Ovary (tissue), 9 donors: ENCODE results near the gene NUDCD2. TPM values are rescaled to one million over a fixed set of nuclear protein-coding genes. Genes with fewer than 3 reads are reported as not detected.
A peak's percentile ranks its signal among the peaks of the same experiment; 100 is the strongest.

Source experiments
- DNase-seq, 5 donors: peaks; one replicate each; pipeline ENCODE4 v3.0.0-alpha.2; 2019 to 2020
- H3K27ac ChIP-seq, 2 donors: fragments of 200-600 bp; one replicate each; pipeline versions ENCODE4 v1.5.1 to v1.8.0; 2019 to 2022
- H3K27me3 ChIP-seq: fragments of 200-600 bp; one replicate; pipeline ENCODE4 v1.8.0; 2022
- H3K36me3 ChIP-seq: fragments of 200-600 bp; sonication (generic); one replicate; pipeline ENCODE4 v1.5.1; 2019
- H3K4me1 ChIP-seq: one replicate; pipeline ENCODE4 v1.8.1; 2013; ENCODE audit warnings: mild to moderate bottlenecking, moderate library complexity; ENCODE audit not compliant: insufficient read depth
- H3K4me3 ChIP-seq: fragments of 200-600 bp; sonication (generic); one replicate; pipeline ENCODE4 v1.5.1; 2017
- H3K9me3 ChIP-seq, 2 donors: fragments of 200-600 bp in 1 of 2; sonication (generic) in 1 of 2; one replicate each; pipeline versions ENCODE4 v1.5.1 to v1.8.1; 2013 to 2019; ENCODE audit warnings: mild to moderate bottlenecking in 1 of 2, moderate library complexity in 1 of 2
- EP300 ChIP-seq: sonication (generic); formaldehyde crosslinking; IDR thresholded peaks from one replicate; pipeline ENCODE4 v1.6.1; 2017; ENCODE audit warnings: antibody characterized with exemption
- POLR2A ChIP-seq: fragments of 450-650 bp; IDR thresholded peaks from one replicate; pipeline ENCODE4 v1.6.1; 2017; ENCODE audit warnings: antibody characterized with exemption, mild to moderate bottlenecking, moderate library complexity
- WGBS, 3 donors: extraction: QIAGEN DNeasy Blood & Tissue Kit in 1 of 3; methylation state at CpG; one replicate each; pipeline versions ENCODE4 v1.1.5 to v1.1.7; 2013 to 2017; 5-methylcytosine and 5-hydroxymethylcytosine counted together
- intact Hi-C, 4 donors: fragments of 100-400 bp; cut with DNase I; formaldehyde crosslinking; loops; one replicate each; pipeline versions ENCODE4 v1.11.0 to v1.15.1; 2022 to 2023
- polyA plus RNA-seq, 2 donors: library from polyadenylated mRNA; stranded (reverse); fragments of 200-250 nt in 1 of 2; fragments of 350-450 nt in 1 of 2; fragmentation: Illumina TruSeq in 1 of 2; extraction: RNeasy Lipid Tissue Mini Kit (QIAGEN cat#74804) in 1 of 2; gene quantifications; one replicate each; pipeline ENCODE4 v1.2.3, GENCODE V29; 2013 to 2014
- total RNA-seq, 7 donors: library from RNA; depleted of rRNA in 2 of 7; stranded (reverse); fragments of >200 nt in 2 of 7; fragmentation: NEBNext Ultra II Directional in 3 of 7; extraction: Animal tissue kit (Norgen Biotek cat#: 25700) in 3 of 7; gene quantifications; one replicate each; pipeline versions ENCODE4 v1.1.0 to v1.2.4, GENCODE V29; 2016 to 2023
- TF ChIP-seq, protein P1 (sequence below), 3 donors: fragments of 450-650 bp in 2 of 3; fragments of 200-600 bp in 1 of 3; IDR thresholded peaks; one replicate each; pipeline versions ENCODE4 v1.5.1 to v1.8.0; 2016 to 2022; ENCODE audit warnings: antibody characterized with exemption in 3 of 3, mild to moderate bottlenecking in 1 of 3
- donor health status: DM: no; HTN: no; CAD: no; lungs with moderate emphysema.
- donor health status: DM: no; HTN: no; CAD: no.
- donor health status: Bipolar disorder and iron deficiency.
- donor health status: DM: yes; HTN: yes; CAD: no.
- donor health status: DM: no; HTN: no; CAD: no.
- donor health status: DM: yes; HTN: yes; CAD: no.

NUDCD2 gene
- total and polyA plus RNA-seq, 9 donors: 6.8 to 26.0 (median 16.3) TPM

DNA sequence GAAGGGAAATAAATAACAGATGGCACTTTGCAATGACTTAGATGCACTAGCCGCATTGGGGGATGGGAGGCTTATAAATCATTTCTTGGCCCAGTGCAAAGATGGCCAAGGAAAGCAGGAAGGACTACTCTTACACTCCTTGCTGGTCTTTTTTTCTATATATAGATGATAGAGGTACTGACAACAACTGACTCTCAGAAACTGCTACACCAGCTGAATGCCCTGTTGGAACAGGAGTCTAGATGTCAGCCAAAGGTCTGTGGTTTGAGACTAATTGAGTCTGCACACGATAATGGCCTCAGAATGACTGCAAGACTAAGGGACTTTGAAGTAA is 20.8 kb downstream of the NUDCD2 start:
- 40 to 51% (median 43%) methylated on average over 2 of the region's 2 CpGs for WGBS, 3 donors
- Histone ChIP-seq H3K27ac (no peak overlapping the region), H3K27me3 (no peaks in the 10 kb centered on the region), H3K36me3 (no peaks in the 10 kb centered on the region), H3K4me1 (peaks cover 9% of the 10 kb centered on the region), H3K9me3 (no peaks in the 10 kb centered on the region), H3K4me3 (peak overlapping the region; percentile 95)
- no peak for DNase-seq
- intact Hi-C loops: loop anchor here in 1 of 4 donors (10.0 kb wide), 1 partner anchor 66 kb away; the partner anchor contains the start of gene MAT2B
- no peak for TF ChIP-seq EP300
- no peak for TF ChIP-seq POLR2A
- TF ChIP-seq, protein P1, sequence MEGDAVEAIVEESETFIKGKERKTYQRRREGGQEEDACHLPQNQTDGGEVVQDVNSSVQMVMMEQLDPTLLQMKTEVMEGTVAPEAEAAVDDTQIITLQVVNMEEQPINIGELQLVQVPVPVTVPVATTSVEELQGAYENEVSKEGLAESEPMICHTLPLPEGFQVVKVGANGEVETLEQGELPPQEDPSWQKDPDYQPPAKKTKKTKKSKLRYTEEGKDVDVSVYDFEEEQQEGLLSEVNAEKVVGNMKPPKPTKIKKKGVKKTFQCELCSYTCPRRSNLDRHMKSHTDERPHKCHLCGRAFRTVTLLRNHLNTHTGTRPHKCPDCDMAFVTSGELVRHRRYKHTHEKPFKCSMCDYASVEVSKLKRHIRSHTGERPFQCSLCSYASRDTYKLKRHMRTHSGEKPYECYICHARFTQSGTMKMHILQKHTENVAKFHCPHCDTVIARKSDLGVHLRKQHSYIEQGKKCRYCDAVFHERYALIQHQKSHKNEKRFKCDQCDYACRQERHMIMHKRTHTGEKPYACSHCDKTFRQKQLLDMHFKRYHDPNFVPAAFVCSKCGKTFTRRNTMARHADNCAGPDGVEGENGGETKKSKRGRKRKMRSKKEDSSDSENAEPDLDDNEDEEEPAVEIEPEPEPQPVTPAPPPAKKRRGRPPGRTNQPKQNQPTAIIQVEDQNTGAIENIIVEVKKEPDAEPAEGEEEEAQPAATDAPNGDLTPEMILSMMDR (IDR thresholded peaks at IDR 0.05): no peak

DNA sequence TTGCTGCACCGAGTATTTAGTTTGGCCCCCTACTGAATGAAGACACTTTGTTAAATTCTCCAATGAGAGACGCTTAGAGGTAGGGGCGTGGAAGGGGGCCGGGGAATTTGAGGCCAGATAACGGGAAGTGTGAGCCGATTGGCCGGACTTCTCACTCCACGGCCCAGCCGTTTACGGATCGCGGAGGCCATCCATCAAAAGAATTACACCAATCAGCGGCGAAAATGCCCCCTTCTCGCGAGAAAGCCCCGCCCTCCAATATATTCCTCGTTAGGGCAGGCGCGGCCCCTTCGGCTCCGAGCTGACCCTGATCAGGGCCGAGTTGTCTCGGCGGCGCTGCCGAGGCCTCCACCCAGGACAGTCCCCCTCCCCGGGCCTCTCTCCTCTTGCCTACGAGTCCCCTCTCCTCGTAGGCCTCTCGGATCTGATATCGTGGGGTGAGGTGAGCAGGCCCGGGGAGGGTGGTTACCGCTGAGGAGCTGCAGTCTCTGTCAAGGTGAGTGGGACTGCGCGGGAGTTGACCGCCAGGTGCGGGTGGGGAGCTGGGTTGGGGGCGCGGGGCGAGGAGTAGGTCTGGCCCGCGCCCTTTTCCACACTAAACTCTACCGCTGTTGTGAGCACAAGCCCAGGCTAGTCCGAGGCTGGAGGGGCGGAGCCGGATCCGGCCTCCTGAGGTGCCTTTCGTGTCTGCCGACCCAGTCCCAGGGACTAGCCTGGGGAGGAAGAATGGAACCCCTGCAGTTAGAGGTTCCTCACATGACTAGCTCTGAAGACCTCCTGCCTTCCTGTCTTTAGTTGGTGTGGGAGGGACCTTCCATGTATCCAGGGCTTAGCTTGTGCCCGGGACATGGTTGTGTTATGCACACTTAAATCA is 22.4 kb downstream of the NUDCD2 start, which contains the start of gene CCNG1:
CCNG1 (plus strand) TSS at position 287 of the 874 bp plus-strand sequence. CDS start 1,662 bp downstream, outside the sequence.
- TF ChIP-seq POLR2A (peak; percentile 29), EP300 (no peak)
- TF ChIP-seq, protein P1 (IDR thresholded peaks at IDR 0.05): no peak
- H3K9me3 ChIP-seq: no peaks in the 10 kb centered on the region
- no peaks in the 10 kb centered on the region for H3K27me3 ChIP-seq
- intact Hi-C loops: loop anchor here in 1 of 4 donors (10.0 kb wide), 1 partner anchor 67 kb away; the partner anchor contains the start of gene MAT2B
- peaks cover 9% of the 10 kb centered on the region for H3K4me1 ChIP-seq
- H3K36me3 ChIP-seq: no peaks in the 10 kb centered on the region
- H3K27ac ChIP-seq: peak within 1 kb of the TSS; percentile 25 to 88
- H3K4me3 ChIP-seq: peak within 1 kb of the TSS; percentile 95
- WGBS, 3 donors: 0 to 1% (median 1%) methylated on average over 39 to 51 of the region's 51 CpGs
- peak; percentile 92 to 95 (median 93) for DNase-seq

DNA sequence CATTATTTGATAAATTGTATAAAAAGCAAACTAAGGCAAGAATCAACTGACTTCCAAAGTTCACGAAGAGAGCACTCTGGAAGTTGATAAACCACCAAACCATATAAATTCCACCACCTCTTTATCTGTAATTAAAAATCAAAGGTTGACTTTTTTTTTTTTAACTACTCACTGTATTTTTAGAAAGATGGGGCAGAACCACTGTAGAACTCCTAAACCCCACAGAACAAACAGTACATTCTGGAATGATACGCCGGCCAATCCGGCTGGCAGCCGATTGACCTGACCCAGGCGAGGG is 22.9 kb downstream of the NUDCD2 start:
- H3K9me3 ChIP-seq: no peaks in the 10 kb centered on the region
- H3K36me3 ChIP-seq: no peaks in the 10 kb centered on the region
- H3K4me1 ChIP-seq: peaks cover 9% of the 10 kb centered on the region
- TF ChIP-seq, protein P1 (IDR thresholded peaks at IDR 0.05): no peak
- TF ChIP-seq EP300 (no peak), POLR2A (no peak)
- H3K27me3 ChIP-seq: no peaks in the 10 kb centered on the region
- no peak for DNase-seq
- peak overlapping the region; percentile 25 to 64 for H3K27ac ChIP-seq
- WGBS, 3 donors: 1 to 3% (median 2%) methylated on average over 6 of the region's 6 CpGs
- intact Hi-C loops: loop anchor here in 1 of 4 donors (10.0 kb wide), 1 partner anchor 68 kb away; the partner anchor contains the start of gene MAT2B
- peak overlapping the region; percentile 95 for H3K4me3 ChIP-seq

DNA sequence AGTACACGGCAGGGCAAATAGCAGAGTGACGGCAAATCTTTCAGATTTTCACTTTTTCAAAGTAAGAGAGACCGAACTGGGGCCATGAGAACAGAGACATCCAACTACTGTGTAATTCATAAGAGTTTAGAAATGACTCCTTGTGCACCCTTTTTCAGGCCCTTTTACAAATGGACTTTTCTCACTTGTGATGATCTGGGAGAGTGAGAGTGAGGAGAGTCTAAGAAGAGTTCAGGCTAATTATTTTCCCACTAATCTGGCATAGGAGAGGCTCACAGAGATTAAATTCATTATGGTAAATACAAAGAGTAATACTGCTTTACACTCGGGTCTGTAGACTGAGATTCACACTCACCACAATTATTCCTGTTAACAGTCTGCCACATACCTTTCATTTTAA is 23.4 kb downstream of the NUDCD2 start:
- peak overlapping the region in 1 of 2 donors; percentile 64 for H3K27ac ChIP-seq
- TF ChIP-seq POLR2A (no peak), EP300 (no peak)
- intact Hi-C loops: loop anchor here in 1 of 4 donors (10.0 kb wide), 1 partner anchor 68 kb away; the partner anchor contains the start of gene MAT2B
- H3K36me3 ChIP-seq: no peaks in the 10 kb centered on the region
- H3K27me3 ChIP-seq: no peaks in the 10 kb centered on the region
- no peaks in the 10 kb centered on the region for H3K9me3 ChIP-seq
- H3K4me3 ChIP-seq: peak overlapping the region; percentile 95
- WGBS, 3 donors: 76 to 80% (median 78%) methylated on average over 4 of the region's 4 CpGs
- DNase-seq: no peak
- H3K4me1 ChIP-seq: peaks cover 9% of the 10 kb centered on the region
